GM12873 (cell line): ENCODE results near the gene SLC19A3.
A peak's percentile ranks its signal among the peaks of the same experiment; 100 is the strongest.

ENCODE experiments used
- CTCF ChIP-seq: IDR thresholded peaks from 2 replicates; pipeline ENCODE4 v1.5.1; 2012; ENCODE audit warnings: low read depth, mild to moderate bottlenecking, moderate library complexity, low read length, control low read depth; ENCODE audit not compliant: insufficient read depth; ENCODE audit errors: missing control alignments

Gene SLC19A3

DNA sequence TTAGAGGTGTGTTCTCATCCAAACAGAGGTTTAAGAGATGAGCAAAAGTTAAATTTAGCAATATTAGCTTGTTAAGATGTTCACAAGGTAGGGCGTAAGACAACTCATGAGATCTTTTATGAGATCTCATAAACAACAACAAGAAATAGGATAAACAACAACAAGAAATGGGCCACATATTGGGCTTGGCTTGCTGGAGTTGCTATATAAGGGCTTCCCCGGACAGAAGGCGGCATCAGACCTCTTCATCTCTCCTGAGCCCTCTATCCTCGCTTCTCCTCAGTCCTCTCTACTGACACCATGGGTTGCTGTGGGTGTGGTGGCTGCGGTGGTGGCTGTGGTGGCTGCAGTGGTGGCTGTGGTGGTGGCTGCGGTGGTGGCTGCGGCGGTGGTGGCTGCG lies 27.8 kb upstream of the SLC19A3 start, which contains the start of gene SCYGR8:
SCYGR8 (plus strand) TSS at position 301 of the 400 bp plus-strand sequence; CDS start at position 301, 0 bp downstream.
- no peak for TF ChIP-seq CTCF

DNA sequence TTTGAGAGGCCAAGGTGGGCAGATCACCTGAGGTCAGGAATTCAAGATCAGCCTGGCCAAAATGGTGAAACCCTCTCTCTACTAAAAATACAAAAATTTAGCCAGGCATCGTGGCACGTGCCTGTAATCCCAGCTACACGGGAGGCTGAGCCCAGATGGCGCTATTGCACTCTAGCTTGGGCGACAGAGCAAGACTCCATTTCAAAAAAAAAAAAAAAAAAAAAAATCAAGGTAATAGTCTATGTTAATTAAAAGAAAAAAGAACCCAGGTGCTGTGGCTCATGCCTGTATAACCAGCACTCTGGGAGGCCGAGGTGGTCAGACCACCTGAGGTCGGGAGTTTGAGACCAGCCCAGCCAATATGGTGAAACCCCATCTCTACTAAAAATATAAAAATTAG lies 22.9 kb upstream of the SLC19A3 start:
- peak; percentile 20 for TF ChIP-seq CTCF

GRCh38 chr2:227739351-227739750 lies 21.5 kb upstream of the SLC19A3 start:
- no peak for TF ChIP-seq CTCF

- no peak for TF ChIP-seq CTCF
These were observed 10.2 kb upstream of the SLC19A3 start, which contains the start of gene SCYGR7 for GRCh38 chr2:227728035-227728434. Gene SCYGR7, plus strand, starts transcription at chr2:227728335. Its CDS starts 0 bp downstream, at chr2:227728335.

- no peak for TF ChIP-seq CTCF
These were observed 6.7 kb upstream of the SLC19A3 start, which contains the start of gene SCYGR6 for GRCh38 chr2:227724394-227725039. Gene SCYGR6, minus strand, starts transcription at chr2:227724757. Its CDS starts 0 bp downstream, at chr2:227724757.

- TF ChIP-seq CTCF: no peak
These were observed 2.9 kb upstream of the SLC19A3 start for GRCh38 chr2:227720680-227721079.

GRCh38 chr2:227719641-227720040 lies 1.8 kb upstream of the SLC19A3 start:
- TF ChIP-seq CTCF: no peak
